ENCODE data around the gene ZC4H2.

DNA sequence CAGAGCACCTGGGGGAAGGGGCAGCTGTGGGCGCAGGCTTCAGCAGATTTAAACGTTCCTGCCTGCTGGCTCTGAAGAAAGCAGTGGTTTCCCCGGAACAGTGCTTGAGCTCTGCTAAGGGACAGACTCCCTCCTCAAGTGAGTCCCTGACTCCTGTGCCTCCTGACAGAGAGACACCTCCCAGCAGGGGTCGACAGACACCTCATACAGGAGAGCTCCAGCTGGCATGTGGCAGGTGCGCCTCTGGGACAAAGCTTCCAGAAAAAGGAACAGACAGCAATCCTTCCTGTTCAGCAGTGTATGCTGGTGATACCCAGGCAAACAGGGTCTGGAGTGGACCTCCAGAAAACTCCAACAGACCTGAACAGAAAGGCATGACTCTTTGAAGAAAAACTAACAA, 68.1 kb downstream of the ZC4H2 start:
- no peak for TF ChIP-seq POLR2A (IDR thresholded peaks at IDR 0.05; ENCODE audit: low read depth, low read length)
- no peak for TF ChIP-seq SPI1 (IDR thresholded peaks at IDR 0.05; ENCODE audit: low read depth, low read length)
- no peak for TF ChIP-seq POLR2AphosphoS5 (IDR thresholded peaks at IDR 0.05; ENCODE audit: low read depth, low read length)
- TF ChIP-seq TAF1 (IDR thresholded peaks at IDR 0.05; ENCODE audit: low read depth, low read length), result no peak

All from GM12891 (cell line).